Kidney epithelial cell (primary cell): Measurements from ENCODE around the gene RRM1. TPM values are rescaled to one million over a fixed set of nuclear protein-coding genes. Genes with fewer than 3 reads are reported as not detected.
"Not testable (repeated sequence)": the region's sequence is repeated elsewhere in the genome, so short reads cannot be mapped to it uniquely, and the experiment has no call there.

Experiments used
- DNase-seq: peaks from one replicate; pipeline ENCODE4 v3.0.0-alpha.2; 2010; ENCODE audit warnings: low read depth
- H3K27me3 ChIP-seq: 2 replicates; pipeline ENCODE4 v1.6.0; 2011; ENCODE audit warnings: low read length; ENCODE audit not compliant: control insufficient read depth, insufficient read depth
- H3K36me3 ChIP-seq: 2 replicates; pipeline ENCODE4 v1.5.1; 2011; ENCODE audit warnings: low read length; ENCODE audit not compliant: control insufficient read depth, insufficient read depth
- H3K4me3 ChIP-seq: 2 replicates; pipeline ENCODE4 v1.5.1; 2011; ENCODE audit warnings: low read depth, mild to moderate bottlenecking, control low read depth, low read length
- CTCF ChIP-seq: IDR thresholded peaks from 2 replicates; pipeline ENCODE4 v1.5.1; 2011; ENCODE audit warnings: mild to moderate bottlenecking, moderate library complexity, low read length, control low read depth, inconsistent platforms; ENCODE audit not compliant: insufficient read depth, poor library complexity, severe bottlenecking
- total RNA-seq: library from RNA; depleted of rRNA; stranded (reverse); fragments of >200 nt; gene quantifications from 2 replicates; pipeline ENCODE4 v1.2.3, GENCODE V29; 2015

Gene RRM1
- total RNA-seq, 1 donor from 2014 or later: 36.8 TPM

GRCh38 chr11:4127357-4127756, 32.8 kb downstream of the RRM1 start:
- DNase-seq: no peak
- Histone ChIP-seq H3K27me3 (no peaks in the 10 kb centered on the region), H3K4me3 (no peak overlapping the region), H3K36me3 (no peaks in the 10 kb centered on the region)
- no peak for TF ChIP-seq CTCF

GRCh38 chr11:4130219-4130618, 35.6 kb downstream of the RRM1 start:
- DNase-seq, H3K36me3 ChIP-seq, H3K4me3 ChIP-seq, H3K27me3 ChIP-seq: not testable (repeated sequence)

- peak; percentile 49 for DNase-seq
- no peak overlapping the region for H3K4me3 ChIP-seq
- TF ChIP-seq CTCF: no peak
- H3K27me3 ChIP-seq: no peaks in the 10 kb centered on the region
- peaks cover 1% of the 10 kb centered on the region for H3K36me3 ChIP-seq
Measured at GRCh38 chr11:4134806-4135205, 40.2 kb downstream of the RRM1 start.

- no peak overlapping the region for H3K4me3 ChIP-seq
- peaks cover 1% of the 10 kb centered on the region for H3K36me3 ChIP-seq
- TF ChIP-seq CTCF: no peak
Measured at GRCh38 chr11:4138497-4138896, 43.9 kb downstream of the RRM1 start.

GRCh38 chr11:4140067-4140636, 45.6 kb downstream of the RRM1 start:
- no peak for DNase-seq
- Histone ChIP-seq H3K36me3 (peaks cover 1% of the 10 kb centered on the region), H3K27me3 (no peaks in the 10 kb centered on the region), H3K4me3 (no peak overlapping the region)
- no peak for TF ChIP-seq CTCF

More at GRCh38 chr11:4138497-4138896, 43.9 kb downstream of the RRM1 start:
- no peaks in the 10 kb centered on the region for H3K27me3 ChIP-seq
- DNase-seq: no peak

- DNase-seq: no peak
- no peaks in the 10 kb centered on the region for H3K36me3 ChIP-seq
- H3K27me3 ChIP-seq: no peaks in the 10 kb centered on the region
- no peak for TF ChIP-seq CTCF
- no peak overlapping the region for H3K4me3 ChIP-seq
Measured at GRCh38 chr11:4146070-4146771, 51.6 kb downstream of the RRM1 start.
